WERI-Rb-1 (cell line): ENCODE results near the gene IFI16.
"Not testable (repeated sequence)": the region's sequence is repeated elsewhere in the genome, so short reads cannot be mapped to it uniquely, and the experiment has no call there.

Experiments
- DNase-seq: peaks from one replicate; pipeline ENCODE4 v3.0.0-alpha.2; 2020
- H3K27ac ChIP-seq: fragments of 250-450 bp; sonication (Bioruptor Pico); 2 replicates; pipeline ENCODE4 v1.5.1; 2020; ENCODE audit warnings: mild to moderate bottlenecking, moderate library complexity
- H3K27me3 ChIP-seq: fragments of 250-450 bp; sonication (Bioruptor Pico); 2 replicates; pipeline ENCODE4 v1.5.1; 2021; ENCODE audit warnings: mild to moderate bottlenecking, low read depth, moderate library complexity; ENCODE audit not compliant: insufficient read depth, severe bottlenecking
- H3K36me3 ChIP-seq: fragments of 250-450 bp; sonication (Bioruptor Pico); 2 replicates; pipeline ENCODE4 v1.5.1; 2020; ENCODE audit warnings: mild to moderate bottlenecking, moderate library complexity
- H3K4me3 ChIP-seq: 2 replicates; pipeline ENCODE4 v1.5.1; 2011; ENCODE audit warnings: low read depth, mild to moderate bottlenecking, control low read depth, low read length
- H3K9me3 ChIP-seq: fragments of 250-450 bp; sonication (Bioruptor Pico); 2 replicates; pipeline ENCODE4 v1.5.1; 2021; ENCODE audit warnings: mild to moderate bottlenecking, moderate library complexity; ENCODE audit not compliant: severe bottlenecking
- TF ChIP-seq, protein P1 (sequence below): IDR thresholded peaks from 2 replicates; pipeline ENCODE4 v1.5.1; 2011; ENCODE audit warnings: low read depth, mild to moderate bottlenecking, control low read depth, inconsistent platforms, low read length

IFI16 gene

DNA sequence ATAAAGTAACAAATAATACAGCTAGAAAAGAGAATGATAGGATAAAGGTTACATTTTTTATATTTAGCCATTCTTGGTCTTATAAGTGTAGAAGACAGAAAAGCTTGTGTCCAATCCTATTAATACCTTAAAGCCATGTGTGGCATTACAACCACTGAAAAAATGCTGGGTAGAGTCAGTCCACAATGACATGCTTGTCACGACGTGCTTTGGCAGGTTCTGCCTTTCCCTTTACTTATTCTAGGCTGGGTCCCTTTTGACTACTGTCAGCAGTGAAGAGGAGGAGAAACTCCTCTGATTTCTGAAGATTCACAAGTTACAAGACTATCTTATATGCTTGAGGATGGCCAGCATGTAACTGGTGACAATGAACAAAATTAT lies 81.5 kb downstream of the IFI16 start:
- Histone ChIP-seq H3K4me3 (no peak overlapping the region), H3K27ac (no peak overlapping the region), H3K27me3 (peaks cover 64% of the 10 kb centered on the region), H3K9me3 (no peaks in the 10 kb centered on the region), H3K36me3 (no peaks in the 10 kb centered on the region)
- DNase-seq, result no peak
- TF ChIP-seq, protein P1, sequence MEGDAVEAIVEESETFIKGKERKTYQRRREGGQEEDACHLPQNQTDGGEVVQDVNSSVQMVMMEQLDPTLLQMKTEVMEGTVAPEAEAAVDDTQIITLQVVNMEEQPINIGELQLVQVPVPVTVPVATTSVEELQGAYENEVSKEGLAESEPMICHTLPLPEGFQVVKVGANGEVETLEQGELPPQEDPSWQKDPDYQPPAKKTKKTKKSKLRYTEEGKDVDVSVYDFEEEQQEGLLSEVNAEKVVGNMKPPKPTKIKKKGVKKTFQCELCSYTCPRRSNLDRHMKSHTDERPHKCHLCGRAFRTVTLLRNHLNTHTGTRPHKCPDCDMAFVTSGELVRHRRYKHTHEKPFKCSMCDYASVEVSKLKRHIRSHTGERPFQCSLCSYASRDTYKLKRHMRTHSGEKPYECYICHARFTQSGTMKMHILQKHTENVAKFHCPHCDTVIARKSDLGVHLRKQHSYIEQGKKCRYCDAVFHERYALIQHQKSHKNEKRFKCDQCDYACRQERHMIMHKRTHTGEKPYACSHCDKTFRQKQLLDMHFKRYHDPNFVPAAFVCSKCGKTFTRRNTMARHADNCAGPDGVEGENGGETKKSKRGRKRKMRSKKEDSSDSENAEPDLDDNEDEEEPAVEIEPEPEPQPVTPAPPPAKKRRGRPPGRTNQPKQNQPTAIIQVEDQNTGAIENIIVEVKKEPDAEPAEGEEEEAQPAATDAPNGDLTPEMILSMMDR, result no peak

DNA sequence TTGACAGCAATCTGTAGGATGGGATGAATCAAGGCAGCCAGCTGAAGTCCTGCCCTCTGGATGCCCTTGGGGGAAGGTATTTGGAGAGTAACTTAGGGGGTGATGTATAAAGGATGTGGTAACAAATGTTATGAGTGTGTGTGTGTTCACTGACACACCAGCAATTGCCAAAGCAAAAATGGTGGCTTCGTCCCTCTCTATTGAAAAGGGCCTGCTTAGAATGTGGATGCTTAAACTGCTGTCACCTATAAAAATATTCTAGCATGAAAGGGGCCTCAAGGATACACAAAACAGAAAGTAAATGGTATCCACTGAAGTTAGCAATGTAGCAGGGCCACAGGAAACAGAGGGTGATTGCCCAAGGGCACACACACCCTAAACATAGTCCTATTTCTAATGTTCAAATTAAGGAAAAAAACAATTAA lies 81.9 kb downstream of the IFI16 start:
- peaks cover 68% of the 10 kb centered on the region for H3K27me3 ChIP-seq
- TF ChIP-seq, protein P1, result no peak
- H3K9me3 ChIP-seq, result no peaks in the 10 kb centered on the region
- DNase-seq, result no peak
- no peak overlapping the region for H3K4me3 ChIP-seq
- no peak overlapping the region for H3K27ac ChIP-seq
- no peaks in the 10 kb centered on the region for H3K36me3 ChIP-seq

DNA sequence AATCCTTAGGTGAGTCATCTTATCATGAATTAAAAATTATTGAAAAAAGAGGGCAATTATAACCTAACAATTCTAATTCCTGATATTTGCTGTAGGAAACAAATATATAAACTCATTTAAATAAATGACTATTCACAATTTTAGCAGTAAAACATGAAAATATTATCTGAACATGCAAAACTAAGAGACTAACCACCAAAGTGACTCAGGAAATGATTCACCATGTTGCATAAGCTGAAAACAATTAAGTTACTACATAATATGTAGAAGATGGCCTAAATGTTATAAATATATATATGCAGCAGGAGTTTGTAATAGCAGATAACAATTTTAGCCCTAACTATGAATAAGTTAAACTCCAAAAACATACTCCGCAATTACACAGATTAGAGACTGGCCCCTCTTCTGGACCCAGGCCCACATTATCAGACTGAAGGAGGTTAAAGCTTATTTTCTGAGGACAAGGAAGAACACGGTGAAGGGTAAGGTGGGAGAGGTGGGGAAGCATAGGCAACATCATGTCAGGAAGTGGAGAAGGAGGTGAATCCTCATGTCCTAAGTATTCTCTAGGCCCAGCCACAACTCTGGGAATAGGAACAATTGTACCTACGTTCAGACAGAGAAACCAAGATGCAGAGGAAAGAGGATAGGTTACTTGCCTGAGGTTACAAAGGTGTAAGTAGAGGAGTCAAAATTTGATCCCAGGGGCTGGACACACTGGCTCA lies 82.5 kb downstream of the IFI16 start:
- no peaks in the 10 kb centered on the region for H3K36me3 ChIP-seq
- TF ChIP-seq, protein P1, result no peak
- DNase-seq, result no peak
- peaks cover 74% of the 10 kb centered on the region for H3K27me3 ChIP-seq
- no peaks in the 10 kb centered on the region for H3K9me3 ChIP-seq
- no peak overlapping the region for H3K27ac ChIP-seq
- no peak overlapping the region for H3K4me3 ChIP-seq

DNA sequence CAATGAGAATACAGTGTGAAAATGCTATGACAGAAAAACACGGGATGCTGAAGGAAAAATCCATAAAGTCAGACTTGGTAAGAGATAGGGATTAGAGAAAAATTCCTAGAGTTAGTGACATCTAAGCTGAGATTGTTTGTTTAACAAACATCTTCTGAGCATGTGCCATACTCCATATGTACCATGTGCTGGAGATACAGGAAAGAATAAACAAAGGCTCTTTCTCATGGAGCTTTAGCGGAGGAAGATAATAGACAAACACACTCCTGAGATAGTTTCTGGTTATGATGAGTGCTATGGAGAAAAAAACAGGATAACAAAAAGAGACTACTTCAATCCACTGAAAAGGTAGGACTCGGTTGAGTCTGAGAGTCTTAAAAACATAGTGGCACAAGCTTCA lies 88.9 kb downstream of the IFI16 start:
- DNase-seq, result no peak
- no peak overlapping the region for H3K4me3 ChIP-seq
- H3K36me3 ChIP-seq, result no peaks in the 10 kb centered on the region
- TF ChIP-seq, protein P1, result no peak
- no peaks in the 10 kb centered on the region for H3K9me3 ChIP-seq
- peaks cover 96% of the 10 kb centered on the region for H3K27me3 ChIP-seq
- H3K27ac ChIP-seq, result no peak overlapping the region

DNA sequence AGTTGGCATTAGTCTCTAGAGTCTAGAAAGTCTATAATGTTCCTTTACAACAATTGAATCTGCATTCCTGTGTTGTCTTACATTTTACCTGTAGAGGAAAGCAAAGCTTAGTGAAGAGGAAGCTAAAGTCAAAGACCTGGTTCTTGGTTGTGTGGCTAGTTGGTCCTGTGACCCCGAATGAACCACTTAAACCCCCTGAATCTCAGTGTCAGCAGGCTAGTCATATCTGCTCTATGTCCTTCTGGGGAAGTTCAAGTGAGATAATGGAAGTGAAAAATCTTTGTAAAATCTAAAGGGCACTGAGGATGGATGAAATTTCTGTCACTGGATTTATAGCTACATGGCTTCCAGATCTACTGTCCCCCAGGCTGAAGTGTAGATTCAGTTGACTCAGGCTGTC lies 90.9 kb downstream of the IFI16 start:
- Histone ChIP-seq H3K4me3 (no peak overlapping the region), H3K27me3 (peaks cover 96% of the 10 kb centered on the region), H3K27ac (no peak overlapping the region), H3K36me3 (no peaks in the 10 kb centered on the region), H3K9me3 (no peaks in the 10 kb centered on the region)
- no peak for DNase-seq
- TF ChIP-seq, protein P1, result no peak

DNA sequence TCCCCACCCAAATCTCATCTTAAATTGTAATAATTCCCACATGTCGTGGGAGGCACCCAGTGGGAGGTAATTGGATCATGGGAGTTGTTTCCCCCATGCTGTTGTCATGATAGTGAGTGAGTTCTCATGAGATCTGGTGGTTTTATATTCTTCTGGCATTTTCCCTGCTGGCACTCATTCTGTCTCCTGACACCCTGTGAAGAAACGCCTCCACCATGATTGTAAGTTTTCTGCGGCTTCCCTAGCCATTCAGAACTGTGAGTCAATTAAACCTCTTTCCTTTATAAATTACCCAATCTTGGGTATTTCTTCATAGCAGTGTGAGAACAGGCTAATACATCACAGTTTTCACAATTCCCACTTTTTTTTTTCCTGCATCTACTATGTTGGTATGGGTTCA lies 93.3 kb downstream of the IFI16 start:
- not testable (repeated sequence) for DNase-seq, H3K36me3 ChIP-seq, H3K27ac ChIP-seq, H3K4me3 ChIP-seq, H3K9me3 ChIP-seq
- H3K27me3 ChIP-seq, result peaks cover 96% of the 10 kb centered on the region
